D341Med (cell line): ENCODE data around the gene USB1.

Experiments
- DNase-seq: peaks from one replicate; pipeline ENCODE4 v3.0.0; 2012; ENCODE audit warnings: low spot score

Gene USB1

DNA sequence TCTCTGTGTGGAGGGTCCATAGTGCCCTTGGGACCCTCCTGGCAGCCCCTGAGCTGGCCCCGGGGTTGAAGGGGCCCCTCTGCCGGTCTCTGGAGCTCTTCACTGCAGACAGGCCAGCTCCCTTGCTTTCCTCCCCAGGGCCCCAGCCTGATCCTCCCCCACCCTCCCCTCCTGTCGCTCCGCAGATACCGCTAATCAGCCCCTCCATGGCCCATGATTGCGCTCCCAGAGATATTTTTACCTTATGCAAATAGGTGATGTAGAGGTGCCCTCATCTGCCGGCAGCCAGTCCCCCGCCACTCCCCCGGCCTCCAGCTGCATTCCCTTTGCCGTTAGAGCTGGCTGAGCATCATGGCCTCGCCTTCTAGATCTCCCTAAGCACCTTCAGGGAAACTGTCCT is 33.6 kb downstream of the USB1 start:
- no peak for DNase-seq

DNA sequence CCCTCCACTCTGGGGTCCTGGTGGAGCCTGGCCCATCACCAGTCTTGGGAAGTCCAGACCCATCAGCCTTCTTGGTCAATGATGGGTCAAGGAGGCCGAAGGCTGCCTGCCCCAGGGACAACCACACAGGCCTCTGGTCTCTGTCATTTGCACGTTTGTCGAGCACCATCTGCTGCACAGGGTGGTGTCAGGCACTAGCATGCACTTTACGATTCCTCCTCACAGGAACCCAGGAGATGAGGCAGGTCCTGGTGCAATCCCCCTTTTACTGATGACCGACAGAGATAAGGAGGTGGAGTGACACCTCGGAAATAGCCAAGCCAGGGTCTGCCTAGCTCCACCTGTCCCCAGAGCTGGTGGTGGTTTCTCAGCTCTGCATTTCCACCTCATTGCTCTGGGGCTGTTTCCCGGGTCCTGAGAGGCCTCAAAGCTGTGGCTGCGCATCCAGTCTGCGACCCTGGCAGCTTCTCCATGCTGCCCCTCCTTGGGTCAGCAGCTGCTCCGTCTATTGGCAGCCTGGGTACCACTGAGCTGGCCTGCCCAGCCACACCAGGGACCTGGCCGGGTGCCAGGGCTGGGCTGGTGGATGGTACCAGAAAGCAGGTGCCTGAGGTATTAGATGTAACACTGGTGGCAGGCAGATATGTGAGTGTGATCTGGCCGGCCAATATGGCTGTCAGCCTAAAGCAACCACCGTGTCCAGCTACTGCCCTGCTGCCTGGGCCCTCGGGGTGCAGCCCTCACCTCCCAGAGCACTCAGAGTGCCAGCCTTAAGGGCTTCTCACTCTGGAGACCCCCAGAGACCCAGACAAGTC is 34.4 kb downstream of the USB1 start:
- DNase-seq = no peak

DNA sequence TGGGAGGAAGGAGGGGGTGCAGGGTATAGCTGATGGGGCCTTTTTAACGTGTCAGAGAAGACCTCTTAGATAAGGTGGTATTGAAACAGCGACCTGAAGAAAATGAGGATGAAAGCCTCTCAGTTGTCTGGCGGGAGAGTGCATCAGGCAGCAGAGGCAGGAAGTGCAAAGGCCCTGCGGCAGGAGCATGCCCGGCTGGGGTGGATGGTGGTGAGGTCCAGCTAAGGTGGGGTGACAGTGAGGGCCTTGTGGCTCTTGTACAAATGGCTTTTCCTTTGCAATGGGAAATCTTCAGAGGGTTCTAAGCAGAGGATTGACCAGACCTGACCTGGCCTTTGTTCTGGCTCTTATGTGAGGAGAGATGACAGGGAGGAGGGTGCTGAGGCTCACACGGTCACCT is 35.7 kb downstream of the USB1 start:
- no peak for DNase-seq

DNA sequence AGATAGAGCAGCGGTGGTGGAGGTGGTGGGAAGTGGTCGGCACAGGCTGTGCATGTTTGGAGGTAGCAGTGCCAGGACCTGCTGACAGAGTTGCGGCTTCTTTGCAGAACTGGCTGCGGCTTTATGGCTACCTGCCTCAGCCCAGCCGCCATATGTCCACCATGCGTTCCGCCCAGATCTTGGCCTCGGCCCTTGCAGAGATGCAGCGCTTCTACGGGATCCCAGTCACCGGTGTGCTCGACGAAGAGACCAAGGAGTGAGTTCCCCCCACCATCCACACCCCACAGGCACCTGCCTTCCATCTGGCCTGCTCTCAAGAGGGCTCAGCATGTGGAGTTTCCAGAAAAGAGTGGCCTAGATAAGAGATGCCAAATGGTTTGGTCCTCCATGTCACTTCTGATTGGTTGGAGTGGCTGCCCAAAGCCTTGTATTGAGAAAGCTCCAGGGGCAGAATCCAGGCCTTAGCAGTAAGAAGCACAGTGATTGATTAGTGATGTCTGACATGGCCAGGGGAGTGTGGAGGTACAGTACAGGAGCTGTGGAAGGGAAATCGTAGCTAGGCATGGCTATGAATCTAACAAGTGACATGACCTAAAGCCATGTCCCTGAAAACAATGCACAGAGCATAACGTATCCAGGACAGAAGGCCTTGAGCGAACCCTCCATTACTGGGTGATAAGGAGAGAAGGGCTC is 36.3 kb downstream of the USB1 start:
- no peak for DNase-seq

DNA sequence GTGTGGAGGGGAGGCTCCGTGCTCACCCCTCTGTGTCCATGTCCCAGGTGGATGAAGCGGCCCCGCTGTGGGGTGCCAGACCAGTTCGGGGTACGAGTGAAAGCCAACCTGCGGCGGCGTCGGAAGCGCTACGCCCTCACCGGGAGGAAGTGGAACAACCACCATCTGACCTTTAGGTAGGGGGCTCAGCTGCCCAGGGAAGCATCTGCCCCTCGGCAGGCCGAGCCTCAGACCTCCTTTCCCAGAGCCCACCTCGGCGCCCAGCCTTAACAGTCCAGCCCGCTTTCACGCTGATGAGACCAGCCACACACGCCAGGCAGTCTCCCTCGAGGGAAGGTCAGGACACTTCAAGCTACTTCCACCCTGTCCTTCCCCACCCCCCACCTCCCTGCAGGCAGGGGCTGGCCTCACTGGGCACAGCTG is 37.0 kb downstream of the USB1 start:
- DNase-seq = no peak

DNA sequence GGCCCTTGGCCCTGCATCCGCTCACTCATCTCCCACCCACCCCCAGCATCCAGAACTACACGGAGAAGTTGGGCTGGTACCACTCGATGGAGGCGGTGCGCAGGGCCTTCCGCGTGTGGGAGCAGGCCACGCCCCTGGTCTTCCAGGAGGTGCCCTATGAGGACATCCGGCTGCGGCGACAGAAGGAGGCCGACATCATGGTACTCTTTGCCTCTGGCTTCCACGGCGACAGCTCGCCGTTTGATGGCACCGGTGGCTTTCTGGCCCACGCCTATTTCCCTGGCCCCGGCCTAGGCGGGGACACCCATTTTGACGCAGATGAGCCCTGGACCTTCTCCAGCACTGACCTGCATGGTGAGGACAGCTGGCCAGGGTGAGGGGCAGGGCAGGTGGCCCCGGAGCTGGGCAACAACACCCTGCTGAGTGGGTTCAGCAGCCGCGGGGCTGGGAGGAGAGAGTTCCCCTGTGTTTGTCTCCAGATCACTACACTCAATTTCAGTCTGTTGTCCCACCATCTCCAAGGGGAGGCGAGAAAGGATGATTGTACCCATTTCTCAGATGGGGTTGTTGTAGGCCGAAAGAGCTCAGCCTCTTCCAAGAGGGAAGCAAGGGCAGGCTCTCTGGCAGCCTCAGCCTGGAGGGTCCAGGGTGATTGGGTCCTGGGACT is 38.8 kb downstream of the USB1 start:
- DNase-seq = no peak

DNA sequence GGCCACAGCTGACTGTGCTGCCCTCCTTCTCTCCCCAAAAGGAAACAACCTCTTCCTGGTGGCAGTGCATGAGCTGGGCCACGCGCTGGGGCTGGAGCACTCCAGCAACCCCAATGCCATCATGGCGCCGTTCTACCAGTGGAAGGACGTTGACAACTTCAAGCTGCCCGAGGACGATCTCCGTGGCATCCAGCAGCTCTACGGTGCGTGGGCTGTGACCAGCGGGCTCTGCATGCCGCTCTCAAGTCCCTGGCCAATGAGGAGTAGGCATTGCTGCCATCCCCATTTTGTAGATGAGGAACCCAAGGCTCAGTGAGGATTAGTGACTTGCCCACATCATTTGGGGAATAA is 39.3 kb downstream of the USB1 start:
- no peak for DNase-seq

DNA sequence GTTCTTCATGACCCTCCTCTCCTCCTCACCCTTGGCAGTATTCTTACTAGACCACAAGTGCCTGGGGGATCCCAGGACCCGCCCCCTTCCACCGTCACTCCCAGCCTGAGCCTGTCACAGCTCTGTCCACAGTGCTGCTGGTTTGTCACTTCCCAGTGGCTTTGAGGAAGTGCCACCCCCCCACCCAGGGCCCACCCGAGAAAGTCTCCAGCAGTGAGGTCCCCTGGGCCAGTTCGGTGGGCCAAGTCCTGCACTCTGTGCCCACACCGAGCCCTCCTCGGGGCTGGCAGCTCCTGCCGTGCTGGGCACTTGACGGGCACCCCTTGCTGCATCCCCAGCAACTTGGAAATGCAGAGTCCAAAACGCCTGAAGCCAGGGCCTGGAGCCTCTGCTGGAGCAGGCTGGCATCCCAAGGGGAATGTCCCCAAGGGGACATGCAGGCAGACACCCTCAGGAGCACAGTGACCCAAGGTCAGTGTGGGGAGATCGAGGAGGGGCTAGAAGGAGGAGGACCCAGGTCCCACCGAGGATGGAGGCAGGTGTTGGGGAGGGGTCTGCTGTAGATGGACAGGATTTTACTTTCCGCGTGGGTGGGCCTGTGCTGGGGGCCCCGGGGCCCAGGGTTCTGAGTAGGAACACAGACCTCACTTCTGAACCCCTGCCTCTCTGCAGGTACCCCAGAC is 39.9 kb downstream of the USB1 start:
- no peak for DNase-seq

DNA sequence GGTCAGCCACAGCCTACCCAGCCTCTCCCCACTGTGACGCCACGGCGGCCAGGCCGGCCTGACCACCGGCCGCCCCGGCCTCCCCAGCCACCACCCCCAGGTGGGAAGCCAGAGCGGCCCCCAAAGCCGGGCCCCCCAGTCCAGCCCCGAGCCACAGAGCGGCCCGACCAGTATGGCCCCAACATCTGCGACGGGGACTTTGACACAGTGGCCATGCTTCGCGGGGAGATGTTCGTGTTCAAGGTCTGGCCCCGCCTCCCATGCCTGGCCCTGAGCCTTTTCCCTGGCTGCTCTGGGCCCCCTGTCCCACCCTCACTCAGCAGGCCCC is 40.4 kb downstream of the USB1 start:
- no peak for DNase-seq

DNA sequence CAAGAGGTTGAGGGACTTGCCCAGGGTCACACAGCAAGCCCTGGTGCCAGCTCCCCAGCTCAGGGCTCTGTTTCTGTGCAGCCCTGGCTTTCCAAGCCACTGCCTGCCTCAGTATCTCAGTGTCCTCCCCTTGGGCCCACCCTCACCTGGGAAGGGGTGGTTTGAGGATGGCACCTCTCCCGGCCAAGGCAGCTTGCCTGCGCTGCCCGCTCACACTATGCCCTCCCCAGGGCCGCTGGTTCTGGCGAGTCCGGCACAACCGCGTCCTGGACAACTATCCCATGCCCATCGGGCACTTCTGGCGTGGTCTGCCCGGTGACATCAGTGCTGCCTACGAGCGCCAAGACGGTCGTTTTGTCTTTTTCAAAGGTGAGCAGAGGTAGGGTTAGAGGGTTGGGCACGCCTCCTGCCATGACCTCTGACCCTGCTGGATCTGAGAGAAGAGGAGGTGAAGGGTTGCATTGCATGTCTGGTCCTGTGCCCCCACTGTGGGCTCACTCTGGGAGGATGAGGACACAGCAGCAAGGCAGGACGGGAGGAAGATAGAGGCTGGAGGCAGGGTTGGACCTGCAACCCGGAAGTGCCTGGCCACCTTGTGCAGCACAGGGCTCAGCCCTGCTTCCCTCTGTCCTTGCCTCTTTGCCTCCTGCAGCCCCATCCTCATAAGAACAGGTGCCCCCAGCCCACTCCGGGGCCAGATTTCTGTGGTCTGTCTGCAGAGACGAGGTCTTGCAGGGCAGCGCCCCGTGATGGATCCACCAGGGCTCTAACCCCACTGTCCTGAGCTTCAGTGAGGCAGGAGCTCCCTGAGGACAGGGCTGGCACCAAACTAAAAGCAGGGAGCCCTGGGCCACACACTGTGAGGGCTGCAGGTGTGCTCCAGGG is 41.0 kb downstream of the USB1 start:
- DNase-seq = no peak

DNA sequence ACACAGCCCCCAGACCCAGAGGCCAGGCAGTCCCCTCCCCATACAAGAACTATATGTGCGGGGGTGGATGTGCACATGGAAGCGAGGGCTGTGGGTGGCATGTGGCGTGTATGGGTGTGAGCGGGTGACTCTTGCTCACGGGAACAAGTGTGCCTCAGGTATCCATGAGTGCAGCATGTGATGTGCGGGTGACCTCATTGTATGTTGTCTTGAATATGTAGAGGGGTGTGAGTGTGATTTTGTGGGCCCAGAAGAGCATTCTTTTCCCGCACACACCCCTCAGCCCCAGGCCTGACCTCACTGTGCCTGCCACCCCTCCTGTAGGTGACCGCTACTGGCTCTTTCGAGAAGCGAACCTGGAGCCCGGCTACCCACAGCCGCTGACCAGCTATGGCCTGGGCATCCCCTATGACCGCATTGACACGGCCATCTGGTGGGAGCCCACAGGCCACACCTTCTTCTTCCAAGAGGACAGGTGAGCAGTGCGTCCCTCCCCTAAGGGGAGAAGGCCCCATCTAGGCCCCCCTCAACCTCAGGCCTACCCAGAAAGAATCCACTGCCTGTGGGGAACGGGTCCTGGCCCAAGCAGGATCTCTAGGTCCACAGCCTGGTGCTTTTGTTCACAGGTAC is 41.8 kb downstream of the USB1 start:
- DNase-seq = no peak

DNA sequence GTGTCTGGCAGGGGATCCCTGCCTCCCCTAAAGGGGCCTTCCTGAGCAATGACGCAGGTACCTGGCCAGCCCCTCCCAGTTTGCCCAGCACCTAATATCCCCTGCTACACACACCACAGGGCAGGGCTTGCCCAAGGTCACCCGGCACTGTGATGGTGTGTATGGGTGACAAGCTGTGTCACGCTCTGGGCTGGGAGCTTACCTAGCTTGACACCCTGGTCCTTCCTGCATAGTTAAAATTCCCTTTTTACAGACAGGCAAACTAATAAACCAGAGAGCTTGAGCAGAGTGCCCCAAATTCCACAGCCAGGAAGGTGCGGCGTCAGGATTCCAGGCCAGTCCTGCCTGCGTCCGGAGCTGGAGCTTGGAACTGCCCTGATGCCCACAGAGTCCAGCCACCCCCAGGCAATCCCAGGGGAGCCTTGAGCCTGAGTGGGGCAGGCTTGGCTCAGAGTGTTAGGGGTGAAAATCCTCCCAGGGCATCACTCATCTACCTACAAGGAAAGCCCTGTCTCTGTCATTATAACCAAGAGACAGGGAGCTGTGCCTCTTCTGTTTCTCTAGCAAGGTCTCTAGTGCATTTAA is 42.5 kb downstream of the USB1 start:
- no peak for DNase-seq

DNA sequence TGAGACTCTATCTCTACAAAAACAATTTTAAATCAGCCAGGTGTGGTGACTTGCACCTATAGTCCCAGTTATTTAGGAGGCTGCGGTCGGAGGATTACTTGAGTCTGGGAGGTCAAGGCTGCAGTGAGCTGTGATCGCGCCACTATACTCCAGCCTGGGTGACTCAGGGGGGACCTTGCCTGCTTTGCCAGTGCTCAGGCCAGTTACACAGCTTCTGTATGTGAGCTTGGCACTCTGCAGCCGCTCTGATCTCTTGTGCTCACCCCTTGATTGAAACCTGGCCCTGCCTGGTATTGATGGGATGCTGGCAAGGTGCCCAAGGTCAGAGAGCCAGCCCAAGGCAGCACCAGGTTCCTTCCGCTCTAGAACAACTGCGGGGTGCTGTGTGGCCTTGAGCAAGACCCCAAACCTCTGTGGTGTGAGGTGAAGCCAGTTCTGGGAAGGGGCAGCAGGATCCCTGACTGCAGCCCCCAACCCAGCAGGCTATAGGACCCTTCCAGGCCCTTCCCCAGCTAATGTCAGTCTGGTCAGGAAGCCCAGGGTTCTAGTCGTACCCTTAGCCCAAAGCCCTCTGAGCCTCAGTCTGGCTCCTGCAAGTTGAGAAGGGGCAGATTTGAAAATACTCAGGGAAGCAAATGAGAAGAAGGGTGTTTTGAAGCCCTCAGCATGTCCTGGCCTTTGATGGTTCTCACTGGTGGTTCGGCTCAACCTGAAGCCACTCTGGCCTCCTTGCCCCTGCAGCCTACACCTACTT is 43.2 kb downstream of the USB1 start:
- no peak for DNase-seq

DNA sequence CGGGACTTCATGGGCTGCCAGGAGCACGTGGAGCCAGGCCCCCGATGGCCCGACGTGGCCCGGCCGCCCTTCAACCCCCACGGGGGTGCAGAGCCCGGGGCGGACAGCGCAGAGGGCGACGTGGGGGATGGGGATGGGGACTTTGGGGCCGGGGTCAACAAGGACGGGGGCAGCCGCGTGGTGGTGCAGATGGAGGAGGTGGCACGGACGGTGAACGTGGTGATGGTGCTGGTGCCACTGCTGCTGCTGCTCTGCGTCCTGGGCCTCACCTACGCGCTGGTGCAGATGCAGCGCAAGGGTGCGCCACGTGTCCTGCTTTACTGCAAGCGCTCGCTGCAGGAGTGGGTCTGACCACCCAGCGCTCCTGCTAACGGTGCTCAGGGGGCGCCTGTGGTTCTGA is 43.9 kb downstream of the USB1 start:
- DNase-seq = no peak

DNA sequence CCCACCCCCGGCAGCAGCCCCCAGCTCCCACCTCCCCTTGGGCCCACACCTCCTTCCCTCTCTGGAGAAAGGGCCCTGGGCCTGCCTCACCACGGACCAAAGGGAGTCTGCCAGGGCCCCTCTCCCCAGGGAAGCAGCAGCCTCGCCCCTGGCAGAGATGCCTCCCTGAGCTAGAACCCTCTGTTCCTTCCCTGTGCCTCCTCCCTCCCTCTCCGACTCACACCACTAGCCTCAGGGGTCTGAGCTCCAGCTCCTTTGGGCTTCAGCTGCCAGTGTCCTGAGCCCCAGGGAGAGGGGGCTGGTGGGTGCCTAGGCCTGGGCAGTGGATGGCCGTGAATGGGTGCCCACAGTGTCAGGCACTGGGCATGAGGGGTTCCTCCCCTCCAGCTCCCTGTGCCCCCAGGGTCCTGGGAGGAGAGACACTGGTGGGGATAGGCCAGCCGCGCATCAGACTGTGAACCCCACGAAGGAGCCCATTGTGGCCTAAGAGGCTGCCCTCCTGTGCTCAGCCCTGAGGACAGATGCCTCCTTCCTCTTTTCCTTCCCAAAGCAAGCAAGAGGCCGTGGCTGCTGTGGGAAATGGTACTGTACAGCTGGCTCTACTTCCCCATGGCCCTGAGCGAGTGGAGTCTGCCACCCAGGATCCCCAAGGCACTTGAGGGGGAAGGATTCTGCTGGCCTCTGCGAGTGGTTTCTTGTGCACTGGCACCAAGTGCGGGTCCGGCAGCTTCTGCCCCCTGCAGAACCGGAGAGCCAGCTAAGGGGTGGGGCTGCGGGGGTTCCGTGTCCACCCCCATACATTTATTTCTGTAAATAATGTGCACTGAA is 45.1 kb downstream of the USB1 start:
- no peak for DNase-seq

DNA sequence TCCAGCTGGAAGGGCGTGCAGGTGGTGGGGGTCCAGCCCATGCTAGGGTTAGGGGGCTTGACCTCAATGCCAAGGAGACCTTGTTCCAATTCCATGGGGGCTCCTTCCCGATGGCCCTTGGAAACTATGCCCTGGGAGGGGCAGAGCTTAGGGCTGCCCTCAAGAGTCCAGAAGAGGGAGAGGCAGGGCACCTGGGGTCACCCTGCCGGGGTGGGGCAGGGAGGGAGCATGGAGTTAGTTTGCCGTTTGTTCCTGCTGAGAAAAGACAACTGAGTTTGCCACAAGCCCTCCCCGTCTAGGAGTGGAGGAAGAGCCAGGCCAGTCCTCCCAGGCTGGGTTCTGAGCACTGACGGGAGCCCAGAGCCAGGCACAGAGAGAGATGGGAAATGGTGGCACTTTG is 45.7 kb downstream of the USB1 start:
- DNase-seq = no peak

DNA sequence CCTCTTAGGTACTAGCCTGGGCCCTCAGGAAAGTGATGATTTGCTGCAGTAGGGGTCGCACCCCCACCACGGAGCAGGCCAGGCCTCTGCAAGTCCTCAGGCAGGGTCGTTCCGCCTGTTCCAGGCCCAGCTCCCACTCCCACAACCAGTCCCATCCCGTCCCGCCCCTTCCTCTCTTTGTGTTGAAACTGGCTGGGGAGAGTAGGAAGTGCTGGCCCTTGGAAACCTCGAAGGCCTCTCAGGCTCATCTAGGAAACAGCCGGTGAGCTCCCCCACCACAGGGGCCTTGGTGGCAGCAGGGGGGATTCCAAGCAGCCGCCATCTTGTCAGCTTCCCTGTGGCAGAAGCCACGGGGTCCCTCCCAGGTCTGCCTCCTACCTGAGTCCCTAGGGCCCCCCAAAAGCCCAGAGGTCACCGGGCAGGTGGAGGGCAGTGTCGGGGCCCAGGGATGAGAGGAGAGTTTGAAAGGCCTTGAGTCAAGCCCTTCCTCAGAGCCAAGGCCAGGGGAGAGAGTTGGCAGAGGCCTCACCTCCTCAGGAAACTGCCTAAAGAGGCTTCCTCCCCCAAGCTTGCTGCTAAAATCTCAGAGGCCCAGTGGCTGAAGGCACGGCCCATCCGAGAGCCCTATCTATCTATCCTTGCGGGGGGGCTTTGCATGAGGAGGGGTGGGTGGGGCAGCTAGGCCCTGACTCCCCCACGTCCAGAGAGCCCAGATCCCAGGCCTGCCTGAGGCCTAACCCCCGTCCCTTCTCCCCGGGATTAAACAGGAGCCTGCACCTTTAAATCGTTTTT is 46.5 kb downstream of the USB1 start:
- DNase-seq = no peak

DNA sequence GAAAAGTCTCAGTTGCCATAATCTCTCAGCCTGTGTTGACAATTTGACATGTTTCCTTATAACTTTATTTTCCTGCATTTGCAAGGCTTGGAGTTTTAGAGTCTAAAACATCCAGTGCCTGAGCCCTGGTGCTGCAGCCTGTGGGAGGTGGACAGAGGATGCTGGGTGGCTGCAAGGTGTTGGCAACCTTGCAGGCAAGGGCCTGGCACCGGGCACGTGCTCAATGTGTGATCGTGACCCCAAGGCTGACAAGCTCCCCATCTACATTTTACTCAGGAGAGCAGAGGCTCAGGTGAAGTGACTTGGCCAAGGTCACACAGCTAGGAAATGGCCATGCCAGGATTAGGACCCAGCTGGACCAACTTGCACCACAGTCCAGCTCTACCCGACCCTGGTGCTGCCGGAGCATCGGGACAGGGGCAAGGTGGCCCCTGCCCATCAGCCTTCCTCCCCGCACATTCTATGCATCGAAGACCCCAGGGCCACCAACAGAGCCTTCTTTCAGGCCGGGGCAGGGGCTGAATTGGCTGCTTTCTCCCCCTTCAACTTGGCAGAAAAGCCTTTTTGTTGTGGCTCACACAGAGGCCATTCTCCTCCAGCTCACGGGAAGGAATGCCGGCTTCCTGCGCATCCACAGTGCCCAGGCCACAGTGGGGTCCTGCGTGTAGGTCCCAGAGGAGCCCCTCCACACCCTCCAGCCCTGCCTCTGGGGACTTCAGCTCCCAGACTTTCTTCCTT is 47.5 kb downstream of the USB1 start:
- DNase-seq = no peak
